Mesothelial cell of epicardium (in vitro differentiated cells): ENCODE data around the gene SUMF1. TPM values are rescaled to one million over a fixed set of nuclear protein-coding genes. Genes with fewer than 3 reads are reported as not detected.

Source experiments
- DNase-seq, 2 experiments: peaks; one replicate each; pipeline ENCODE4 v3.0.0; 2021; ENCODE audit warnings: low spot score in 2 of 2; ENCODE audit not compliant: unreplicated experiment in 2 of 2
- H3K27ac Mint-ChIP-seq: 2 replicates; pipeline ENCODE4 v1.8.0; 2021; ENCODE audit warnings: mixed read lengths
- H3K27me3 Mint-ChIP-seq: 2 replicates; pipeline ENCODE4 v1.8.0; 2021; ENCODE audit warnings: low read depth, mixed read lengths
- H3K36me3 Mint-ChIP-seq: 2 replicates; pipeline ENCODE4 v1.8.0; 2021; ENCODE audit warnings: mixed read lengths
- H3K4me1 Mint-ChIP-seq: 2 replicates; pipeline ENCODE4 v1.8.0; 2021; ENCODE audit warnings: mixed read lengths
- H3K4me3 Mint-ChIP-seq: 2 replicates; pipeline ENCODE4 v1.8.0; 2021; ENCODE audit warnings: mild to moderate bottlenecking, moderate library complexity, mixed read lengths
- H3K9me3 Mint-ChIP-seq: 2 replicates; pipeline ENCODE4 v1.8.0; 2021; ENCODE audit warnings: mixed read lengths
- CTCF ChIP-seq: fragments of 200-600 bp; sonication (generic); IDR thresholded peaks from one replicate; pipeline ENCODE4 v1.5.0; 2021; ENCODE audit warnings: antibody characterized with exemption; ENCODE audit not compliant: unreplicated experiment
- total RNA-seq: library from RNA; stranded (reverse); gene quantifications from 3 replicates; pipeline ENCODE4 v1.2.1, GENCODE V29; 2021

The SUMF1 gene
- total RNA-seq, 1 donor from 2014 or later = 28.7 TPM

- no peaks in the 10 kb centered on the region for H3K27me3 Mint-ChIP-seq
- peaks cover 8% of the 10 kb centered on the region for H3K4me1 Mint-ChIP-seq
- peaks cover 8% of the 10 kb centered on the region for H3K36me3 Mint-ChIP-seq
- H3K4me3 Mint-ChIP-seq = no peak overlapping the region
- peaks cover 9% of the 10 kb centered on the region for H3K9me3 Mint-ChIP-seq
- peak overlapping the region; percentile 60 for H3K27ac Mint-ChIP-seq
- no peak for TF ChIP-seq CTCF
- no peak for DNase-seq
Observed at GRCh38 chr3:4340411-4341335, 126.4 kb downstream of the SUMF1 start.

DNA sequence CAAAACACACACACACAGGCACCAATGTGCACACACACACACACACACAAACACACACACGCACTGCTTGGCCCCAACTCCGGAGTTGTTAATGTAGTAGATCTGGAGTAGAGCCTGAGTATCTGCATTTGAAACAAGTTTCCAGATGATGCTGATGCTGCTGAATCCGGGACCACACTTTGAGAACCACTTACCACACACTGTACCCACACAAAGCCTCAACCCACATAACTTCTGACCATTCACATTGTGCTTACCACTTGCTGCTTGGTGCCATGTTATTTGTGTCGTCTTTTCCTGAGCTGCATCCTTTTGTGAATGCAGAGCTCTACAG is 127.0 kb downstream of the SUMF1 start:
- DNase-seq = no peak
- H3K36me3 Mint-ChIP-seq = peaks cover 4% of the 10 kb centered on the region
- TF ChIP-seq CTCF = no peak
- no peak overlapping the region for H3K4me3 Mint-ChIP-seq
- H3K27me3 Mint-ChIP-seq = no peaks in the 10 kb centered on the region
- H3K27ac Mint-ChIP-seq = no peak overlapping the region
- H3K4me1 Mint-ChIP-seq = peaks cover 8% of the 10 kb centered on the region
- peaks cover 5% of the 10 kb centered on the region for H3K9me3 Mint-ChIP-seq

GRCh38 chr3:4338751-4339150 is 128.3 kb downstream of the SUMF1 start:
- Mint-ChIP-seq H3K27ac (no peak overlapping the region), H3K9me3 (no peaks in the 10 kb centered on the region), H3K36me3 (no peaks in the 10 kb centered on the region), H3K4me3 (no peak overlapping the region), H3K4me1 (peaks cover 8% of the 10 kb centered on the region), H3K27me3 (no peaks in the 10 kb centered on the region)
- no peak for TF ChIP-seq CTCF
- no peak for DNase-seq

- DNase-seq = no peak
- Mint-ChIP-seq H3K27me3 (no peaks in the 10 kb centered on the region), H3K36me3 (no peaks in the 10 kb centered on the region), H3K27ac (no peak overlapping the region), H3K4me1 (peaks cover 8% of the 10 kb centered on the region), H3K4me3 (no peak overlapping the region), H3K9me3 (no peaks in the 10 kb centered on the region)
- no peak for TF ChIP-seq CTCF
Observed at GRCh38 chr3:4336850-4337546, 130.1 kb downstream of the SUMF1 start.

GRCh38 chr3:4335840-4336562 is 131.1 kb downstream of the SUMF1 start:
- peaks cover 8% of the 10 kb centered on the region for H3K4me1 Mint-ChIP-seq
- no peak for DNase-seq
- no peak overlapping the region for H3K4me3 Mint-ChIP-seq
- H3K27me3 Mint-ChIP-seq = no peaks in the 10 kb centered on the region
- no peaks in the 10 kb centered on the region for H3K9me3 Mint-ChIP-seq
- H3K36me3 Mint-ChIP-seq = no peaks in the 10 kb centered on the region
- no peak overlapping the region for H3K27ac Mint-ChIP-seq
- TF ChIP-seq CTCF = no peak
